ENCODE data around the gene MYMK. TPM values are rescaled to one million over a fixed set of nuclear protein-coding genes. Genes with fewer than 3 reads are reported as not detected.

The MYMK gene
- total and polyA plus RNA-seq, 2 of the 13 experiments (the other 11 are each of a cell fraction or from before 2014, with no cell fraction given): not detected

DNA sequence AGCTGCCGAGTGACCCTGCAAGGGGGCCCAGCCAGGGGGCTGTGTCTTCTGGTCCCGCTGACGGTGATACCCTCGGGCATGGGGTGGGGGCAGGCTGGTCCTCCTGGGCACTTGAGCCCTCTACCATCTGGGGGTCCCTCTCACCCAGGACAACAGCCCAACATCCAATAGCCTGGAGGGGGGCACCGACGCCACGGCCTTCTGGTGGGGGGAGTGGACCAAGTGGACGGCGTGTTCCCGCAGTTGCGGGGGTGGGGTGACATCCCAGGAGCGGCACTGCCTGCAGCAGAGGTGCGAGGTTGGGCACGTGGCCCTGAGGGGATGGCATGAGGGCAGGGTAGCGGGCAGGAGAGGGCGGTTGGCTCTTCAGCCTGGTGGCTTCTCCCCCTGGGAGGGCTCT, 12.5 kb upstream of the MYMK start (continued):
- TF ChIP-seq KLF6 (CRISPR knock-in tag; IDR thresholded peaks at IDR 0.05): no peak

DNA sequence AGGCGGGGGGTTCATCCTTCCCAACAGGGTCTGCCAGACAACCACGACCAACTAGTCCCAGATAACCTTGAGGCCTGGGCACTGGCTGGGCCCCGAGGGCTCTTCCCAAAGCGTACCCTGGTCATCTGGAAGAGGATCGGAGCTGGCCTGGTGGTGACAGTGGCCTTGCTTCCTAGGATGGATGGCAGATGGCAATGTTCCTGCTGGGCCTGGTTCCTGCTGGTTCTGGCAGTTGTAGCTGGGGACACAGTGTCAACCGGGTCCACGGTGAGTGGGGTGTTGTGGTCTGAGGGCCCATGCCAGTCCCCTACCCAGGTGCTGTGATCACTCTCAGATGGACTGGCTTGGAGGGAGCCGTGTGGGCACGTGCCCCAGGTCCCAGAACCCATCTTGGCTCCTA, 11.8 kb upstream of the MYMK start:
- H3K4me1 ChIP-seq (ENCODE audit: insufficient read depth, low read length): peaks cover 28% of the 10 kb centered on the region
- no peak for ATAC-seq
- no peaks in the 10 kb centered on the region for H3K36me3 ChIP-seq (replicated peaks in 1 of 2; ENCODE audit: control insufficient read depth in 1 of 2, insufficient read depth in 2 of 2, low read length in 2 of 2)
- FAIRE-seq: no peak
- H3K4me2 ChIP-seq (ENCODE audit: low read depth, low read length): no peak overlapping the region
- no peak overlapping the region for H3K9ac ChIP-seq (ENCODE audit: insufficient read depth, low read depth, low read length)
- BruUV-seq (replicated peaks): no TSS peak
- no peaks in the 10 kb centered on the region for H3K9me3 ChIP-seq (ENCODE audit: low read length)
- ChIA-PET POLR2A (no interaction called here), CTCF (ENCODE audit: low intra/inter-chr PET ratio, low total read pairs) (no interaction called here)
- 78% methylated on average over 4 of the region's 9 CpGs for WGBS (ENCODE audit: low lambda C conversion rate)
- H4K20me1 ChIP-seq (ENCODE audit: insufficient read depth, low read length): 0 out of 2 replicates have a peak, but pooled peaks cover 2% of the 10 kb centered on the region
- intact Hi-C loops (cut with micrococcal nuclease; ENCODE audit: unreplicated experiment) (no loop called here), in situ Hi-C loops (cut with HindIII; ENCODE audit: extremely low pct_ligation_motif_present, low pct_unique_long_range_greater_than_20kb) (loop anchor here (25.0 kb wide), 1 partner anchor 201 kb away; the partner anchor contains the start of gene SARDH)
- DNase-seq (ENCODE audit: low spot score): no peak
- H3K27ac ChIP-seq (ENCODE audit: extremely low read length, insufficient read depth, low read length): no peak overlapping the region
- H3K79me2 ChIP-seq (ENCODE audit: insufficient read depth, low read length): no peaks in the 10 kb centered on the region
- peaks cover 0 to 9% of the 10 kb centered on the region in 2 experiments; a peak in 3 of 5 replicates for H3K27me3 ChIP-seq (ENCODE audit: control insufficient read depth in 1 of 2, insufficient read depth in 2 of 2, low read length in 2 of 2)
- no peak overlapping the region for H3K4me3 ChIP-seq (replicated peaks in 1 of 3; ENCODE audit: insufficient read depth in 1 of 3, low read depth in 2 of 3, low read length in 3 of 3)
- no peak overlapping the region for H2AFZ ChIP-seq (ENCODE audit: low read length)
- TF ChIP-seq HCFC1 (IDR thresholded peaks at IDR 0.05; ENCODE audit: low read depth, low read length) (no peak), AGO2 (optimal IDR thresholded peaks at IDR 0.05; ENCODE audit: low read depth, low read length) (no peak), NCOA1 (CRISPR knock-in tag; IDR thresholded peaks at IDR 0.05) (no peak), ZFAT (CRISPR knock-in tag; conservative IDR thresholded peaks at IDR 0.05) (no peak), KMT2A (CRISPR knock-in tag; IDR thresholded peaks at IDR 0.05) (no peak), BRCA1 (CRISPR knock-in tag; IDR thresholded peaks at IDR 0.05) (no peak), ZFX (CRISPR knock-in tag; IDR thresholded peaks at IDR 0.05; ENCODE audit: low read depth) (no peak), BRD4 (CRISPR knock-in tag; IDR thresholded peaks at IDR 0.05) (no peak), TMF1 (CRISPR knock-in tag; IDR thresholded peaks at IDR 0.05; ENCODE audit: low read depth) (no peak), ZKSCAN1 (IDR thresholded peaks at IDR 0.05; ENCODE audit: low read length) (no peak), SP2 (CRISPR knock-in tag; IDR thresholded peaks at IDR 0.05) (no peak), GLI4 (CRISPR knock-in tag; IDR thresholded peaks at IDR 0.05; ENCODE audit: borderline replicate concordance) (no peak), ZBTB7A (CRISPR knock-in tag; IDR thresholded peaks at IDR 0.05) (no peak)
- TF ChIP-seq, protein P1, sequence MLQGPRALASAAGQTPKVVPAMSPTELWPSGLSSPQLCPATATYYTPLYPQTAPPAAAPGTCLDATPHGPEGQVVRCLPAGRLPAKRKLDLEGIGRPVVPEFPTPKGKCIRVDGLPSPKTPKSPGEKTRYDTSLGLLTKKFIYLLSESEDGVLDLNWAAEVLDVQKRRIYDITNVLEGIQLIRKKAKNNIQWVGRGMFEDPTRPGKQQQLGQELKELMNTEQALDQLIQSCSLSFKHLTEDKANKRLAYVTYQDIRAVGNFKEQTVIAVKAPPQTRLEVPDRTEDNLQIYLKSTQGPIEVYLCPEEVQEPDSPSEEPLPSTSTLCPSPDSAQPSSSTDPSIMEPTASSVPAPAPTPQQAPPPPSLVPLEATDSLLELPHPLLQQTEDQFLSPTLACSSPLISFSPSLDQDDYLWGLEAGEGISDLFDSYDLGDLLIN (CRISPR knock-in tag; IDR thresholded peaks at IDR 0.05; ENCODE audit: borderline replicate concordance): no peak
- TF ChIP-seq, protein P2, sequence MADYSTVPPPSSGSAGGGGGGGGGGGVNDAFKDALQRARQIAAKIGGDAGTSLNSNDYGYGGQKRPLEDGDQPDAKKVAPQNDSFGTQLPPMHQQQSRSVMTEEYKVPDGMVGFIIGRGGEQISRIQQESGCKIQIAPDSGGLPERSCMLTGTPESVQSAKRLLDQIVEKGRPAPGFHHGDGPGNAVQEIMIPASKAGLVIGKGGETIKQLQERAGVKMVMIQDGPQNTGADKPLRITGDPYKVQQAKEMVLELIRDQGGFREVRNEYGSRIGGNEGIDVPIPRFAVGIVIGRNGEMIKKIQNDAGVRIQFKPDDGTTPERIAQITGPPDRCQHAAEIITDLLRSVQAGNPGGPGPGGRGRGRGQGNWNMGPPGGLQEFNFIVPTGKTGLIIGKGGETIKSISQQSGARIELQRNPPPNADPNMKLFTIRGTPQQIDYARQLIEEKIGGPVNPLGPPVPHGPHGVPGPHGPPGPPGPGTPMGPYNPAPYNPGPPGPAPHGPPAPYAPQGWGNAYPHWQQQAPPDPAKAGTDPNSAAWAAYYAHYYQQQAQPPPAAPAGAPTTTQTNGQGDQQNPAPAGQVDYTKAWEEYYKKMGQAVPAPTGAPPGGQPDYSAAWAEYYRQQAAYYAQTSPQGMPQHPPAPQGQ (CRISPR knock-in tag; IDR thresholded peaks at IDR 0.05; ENCODE audit: borderline replicate concordance): no peak
- TF ChIP-seq, protein P3, sequence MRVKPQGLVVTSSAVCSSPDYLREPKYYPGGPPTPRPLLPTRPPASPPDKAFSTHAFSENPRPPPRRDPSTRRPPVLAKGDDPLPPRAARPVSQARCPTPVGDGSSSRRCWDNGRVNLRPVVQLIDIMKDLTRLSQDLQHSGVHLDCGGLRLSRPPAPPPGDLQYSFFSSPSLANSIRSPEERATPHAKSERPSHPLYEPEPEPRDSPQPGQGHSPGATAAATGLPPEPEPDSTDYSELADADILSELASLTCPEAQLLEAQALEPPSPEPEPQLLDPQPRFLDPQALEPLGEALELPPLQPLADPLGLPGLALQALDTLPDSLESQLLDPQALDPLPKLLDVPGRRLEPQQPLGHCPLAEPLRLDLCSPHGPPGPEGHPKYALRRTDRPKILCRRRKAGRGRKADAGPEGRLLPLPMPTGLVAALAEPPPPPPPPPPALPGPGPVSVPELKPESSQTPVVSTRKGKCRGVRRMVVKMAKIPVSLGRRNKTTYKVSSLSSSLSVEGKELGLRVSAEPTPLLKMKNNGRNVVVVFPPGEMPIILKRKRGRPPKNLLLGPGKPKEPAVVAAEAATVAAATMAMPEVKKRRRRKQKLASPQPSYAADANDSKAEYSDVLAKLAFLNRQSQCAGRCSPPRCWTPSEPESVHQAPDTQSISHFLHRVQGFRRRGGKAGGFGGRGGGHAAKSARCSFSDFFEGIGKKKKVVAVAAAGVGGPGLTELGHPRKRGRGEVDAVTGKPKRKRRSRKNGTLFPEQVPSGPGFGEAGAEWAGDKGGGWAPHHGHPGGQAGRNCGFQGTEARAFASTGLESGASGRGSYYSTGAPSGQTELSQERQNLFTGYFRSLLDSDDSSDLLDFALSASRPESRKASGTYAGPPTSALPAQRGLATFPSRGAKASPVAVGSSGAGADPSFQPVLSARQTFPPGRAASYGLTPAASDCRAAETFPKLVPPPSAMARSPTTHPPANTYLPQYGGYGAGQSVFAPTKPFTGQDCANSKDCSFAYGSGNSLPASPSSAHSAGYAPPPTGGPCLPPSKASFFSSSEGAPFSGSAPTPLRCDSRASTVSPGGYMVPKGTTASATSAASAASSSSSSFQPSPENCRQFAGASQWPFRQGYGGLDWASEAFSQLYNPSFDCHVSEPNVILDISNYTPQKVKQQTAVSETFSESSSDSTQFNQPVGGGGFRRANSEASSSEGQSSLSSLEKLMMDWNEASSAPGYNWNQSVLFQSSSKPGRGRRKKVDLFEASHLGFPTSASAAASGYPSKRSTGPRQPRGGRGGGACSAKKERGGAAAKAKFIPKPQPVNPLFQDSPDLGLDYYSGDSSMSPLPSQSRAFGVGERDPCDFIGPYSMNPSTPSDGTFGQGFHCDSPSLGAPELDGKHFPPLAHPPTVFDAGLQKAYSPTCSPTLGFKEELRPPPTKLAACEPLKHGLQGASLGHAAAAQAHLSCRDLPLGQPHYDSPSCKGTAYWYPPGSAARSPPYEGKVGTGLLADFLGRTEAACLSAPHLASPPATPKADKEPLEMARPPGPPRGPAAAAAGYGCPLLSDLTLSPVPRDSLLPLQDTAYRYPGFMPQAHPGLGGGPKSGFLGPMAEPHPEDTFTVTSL (CRISPR knock-in tag; IDR thresholded peaks at IDR 0.05; ENCODE audit: borderline replicate concordance): no peak
